SK-N-SH (cell line): ENCODE measurements around the gene RNF19B.

Source experiments
- CTCF ChIP-seq: fragments of 200-600 bp; sonication (generic); IDR thresholded peaks from 2 replicates; pipeline ENCODE4 v1.6.1; 2017; ENCODE audit warnings: antibody characterized with exemption, mild to moderate bottlenecking, moderate library complexity
- GABPA ChIP-seq: IDR thresholded peaks from 2 replicates; pipeline ENCODE4 v1.4.0; 2012; ENCODE audit warnings: low read depth, mild to moderate bottlenecking
- RCOR1 ChIP-seq: fragments of 150-350 bp; IDR thresholded peaks from 2 replicates; pipeline ENCODE4 v1.6.1; 2017; ENCODE audit warnings: antibody characterized with exemption, low read length
- REST ChIP-seq: IDR thresholded peaks from 2 replicates; pipeline ENCODE4 v1.6.1; 2012; ENCODE audit warnings: mild to moderate bottlenecking, low read depth, low read length, moderate library complexity
- YY1 ChIP-seq: IDR thresholded peaks from 2 replicates; pipeline ENCODE4 v1.4.0; 2012; ENCODE audit warnings: low read depth, mild to moderate bottlenecking

GRCh38 chr1:32928715-32929114, 35.9 kb downstream of the RNF19B start:
- TF ChIP-seq REST (no peak), GABPA (no peak), YY1 (no peak), RCOR1 (no peak), CTCF (no peak)
